ENCODE results near the gene HAUS2. TPM values are rescaled to one million over a fixed set of nuclear protein-coding genes. Genes with fewer than 3 reads are reported as not detected.

Gene HAUS2
- polyA plus RNA-seq, 2 of the 4 experiments (the other 2 are of a cell fraction) = 15.7 to 31.0 TPM

- DNase-seq (ENCODE audit: low read depth in 1 of 2, low spot score in 1 of 2) (no peak), FAIRE-seq (no peak), ATAC-seq (no peak)
- Histone ChIP-seq H3K4me2 (no peak overlapping the region), H3K4me3 (no peak overlapping the region), H3K27ac (no peak overlapping the region), H3K9me3 (no peaks in the 10 kb centered on the region), H3K4me1 (no peaks in the 10 kb centered on the region)
- 89% methylated on average over 2 of the region's 2 CpGs for WGBS (ENCODE audit: missing lambda C conversion rate)
- POLR2A ChIA-PET = no interaction called here
- no peak for TF ChIP-seq USF2 (IDR thresholded peaks at IDR 0.05)
- TF ChIP-seq NPAS2 (CRISPR knock-in tag; IDR thresholded peaks at IDR 0.05; ENCODE audit: borderline replicate concordance) = no peak
- TF ChIP-seq JUNB (IDR thresholded peaks at IDR 0.05) = no peak
- TF ChIP-seq ZFP36 (IDR thresholded peaks at IDR 0.05; ENCODE audit: borderline replicate concordance, partially characterized antibody) = no peak
- TF ChIP-seq EP300 (IDR thresholded peaks at IDR 0.05) = no peak
- TF ChIP-seq ZSCAN20 (CRISPR knock-in tag; IDR thresholded peaks at IDR 0.05) = no peak
- TF ChIP-seq, protein P1, sequence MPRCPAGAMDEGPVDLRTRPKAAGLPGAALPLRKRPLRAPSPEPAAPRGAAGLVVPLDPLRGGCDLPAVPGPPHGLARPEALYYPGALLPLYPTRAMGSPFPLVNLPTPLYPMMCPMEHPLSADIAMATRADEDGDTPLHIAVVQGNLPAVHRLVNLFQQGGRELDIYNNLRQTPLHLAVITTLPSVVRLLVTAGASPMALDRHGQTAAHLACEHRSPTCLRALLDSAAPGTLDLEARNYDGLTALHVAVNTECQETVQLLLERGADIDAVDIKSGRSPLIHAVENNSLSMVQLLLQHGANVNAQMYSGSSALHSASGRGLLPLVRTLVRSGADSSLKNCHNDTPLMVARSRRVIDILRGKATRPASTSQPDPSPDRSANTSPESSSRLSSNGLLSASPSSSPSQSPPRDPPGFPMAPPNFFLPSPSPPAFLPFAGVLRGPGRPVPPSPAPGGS (IDR thresholded peaks at IDR 0.05) = no peak
- TF ChIP-seq ATOH8 (CRISPR knock-in tag; IDR thresholded peaks at IDR 0.05; ENCODE audit: low read depth) = no peak
- TF ChIP-seq RNF2 (IDR thresholded peaks at IDR 0.05; ENCODE audit: borderline replicate concordance, low read depth) = no peak
- TF ChIP-seq CEBPB (IDR thresholded peaks at IDR 0.05) = no peak
- TF ChIP-seq PBX3 (IDR thresholded peaks at IDR 0.05) = no peak
- TF ChIP-seq HEYL (CRISPR knock-in tag; IDR thresholded peaks at IDR 0.05) = no peak
- TF ChIP-seq FOSB (CRISPR knock-in tag; IDR thresholded peaks at IDR 0.05) = no peak
- TF ChIP-seq, protein P2, sequence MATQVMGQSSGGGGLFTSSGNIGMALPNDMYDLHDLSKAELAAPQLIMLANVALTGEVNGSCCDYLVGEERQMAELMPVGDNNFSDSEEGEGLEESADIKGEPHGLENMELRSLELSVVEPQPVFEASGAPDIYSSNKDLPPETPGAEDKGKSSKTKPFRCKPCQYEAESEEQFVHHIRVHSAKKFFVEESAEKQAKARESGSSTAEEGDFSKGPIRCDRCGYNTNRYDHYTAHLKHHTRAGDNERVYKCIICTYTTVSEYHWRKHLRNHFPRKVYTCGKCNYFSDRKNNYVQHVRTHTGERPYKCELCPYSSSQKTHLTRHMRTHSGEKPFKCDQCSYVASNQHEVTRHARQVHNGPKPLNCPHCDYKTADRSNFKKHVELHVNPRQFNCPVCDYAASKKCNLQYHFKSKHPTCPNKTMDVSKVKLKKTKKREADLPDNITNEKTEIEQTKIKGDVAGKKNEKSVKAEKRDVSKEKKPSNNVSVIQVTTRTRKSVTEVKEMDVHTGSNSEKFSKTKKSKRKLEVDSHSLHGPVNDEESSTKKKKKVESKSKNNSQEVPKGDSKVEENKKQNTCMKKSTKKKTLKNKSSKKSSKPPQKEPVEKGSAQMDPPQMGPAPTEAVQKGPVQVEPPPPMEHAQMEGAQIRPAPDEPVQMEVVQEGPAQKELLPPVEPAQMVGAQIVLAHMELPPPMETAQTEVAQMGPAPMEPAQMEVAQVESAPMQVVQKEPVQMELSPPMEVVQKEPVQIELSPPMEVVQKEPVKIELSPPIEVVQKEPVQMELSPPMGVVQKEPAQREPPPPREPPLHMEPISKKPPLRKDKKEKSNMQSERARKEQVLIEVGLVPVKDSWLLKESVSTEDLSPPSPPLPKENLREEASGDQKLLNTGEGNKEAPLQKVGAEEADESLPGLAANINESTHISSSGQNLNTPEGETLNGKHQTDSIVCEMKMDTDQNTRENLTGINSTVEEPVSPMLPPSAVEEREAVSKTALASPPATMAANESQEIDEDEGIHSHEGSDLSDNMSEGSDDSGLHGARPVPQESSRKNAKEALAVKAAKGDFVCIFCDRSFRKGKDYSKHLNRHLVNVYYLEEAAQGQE (IDR thresholded peaks at IDR 0.05) = no peak
- no peak for TF ChIP-seq RAD21 (conservative IDR thresholded peaks at IDR 0.05 in 1 of 2, IDR thresholded peaks at IDR 0.05 in 1 of 2)
- no peak for TF ChIP-seq FOSL2 (IDR thresholded peaks at IDR 0.05)
- TF ChIP-seq FOSL2 (CRISPR knock-in tag; IDR thresholded peaks at IDR 0.05) = no peak
- no peak for TF ChIP-seq MAZ (IDR thresholded peaks at IDR 0.05; ENCODE audit: borderline replicate concordance, low read depth, low read length)
- CTCF ChIA-PET = no interaction called here
These were observed 55.3 kb downstream of the HAUS2 start for GRCh38 chr15:42603978-42604377.

All from A549 (cell line).